Neuronal stem cell (in vitro differentiated cells): ENCODE measurements around the gene FAM90A1. TPM values are rescaled to one million over a fixed set of nuclear protein-coding genes. Genes with fewer than 3 reads are reported as not detected.
"Not testable (repeated sequence)": the region's sequence is repeated elsewhere in the genome, so short reads cannot be mapped to it uniquely, and the experiment has no call there.

Source experiments
- DNase-seq: peaks from one replicate; pipeline ENCODE4 v3.0.0-alpha.2; 2013; ENCODE audit warnings: low spot score
- H2AFZ ChIP-seq: one replicate; pipeline ENCODE4 v1.6.1; 2013; ENCODE audit warnings: mild to moderate bottlenecking, low read length, inconsistent platforms
- H2AK5ac ChIP-seq: 2 replicates; pipeline ENCODE4 v1.6.1; 2013; ENCODE audit warnings: low read depth, mild to moderate bottlenecking, inconsistent platforms, low read length, moderate library complexity, mixed read lengths
- H2BK120ac ChIP-seq: 2 replicates; pipeline ENCODE4 v1.6.1; 2013; ENCODE audit warnings: low read depth, mild to moderate bottlenecking, inconsistent platforms, low read length, moderate library complexity, mixed read lengths
- H2BK12ac ChIP-seq: one replicate; pipeline ENCODE4 v1.6.1; 2013; ENCODE audit warnings: low read length, inconsistent platforms
- H2BK15ac ChIP-seq: 2 replicates; pipeline ENCODE4 v1.6.1; 2013; ENCODE audit warnings: mild to moderate bottlenecking, low read length, inconsistent platforms, mixed read lengths
- H2BK5ac ChIP-seq: one replicate; pipeline ENCODE4 v1.6.1; 2013; ENCODE audit warnings: inconsistent platforms, mild to moderate bottlenecking, low read length, moderate library complexity
- H3K14ac ChIP-seq: one replicate; pipeline ENCODE4 v1.6.1; 2013; ENCODE audit warnings: low read length, inconsistent platforms
- H3K18ac ChIP-seq: 2 replicates; pipeline ENCODE4 v1.6.1; 2013; ENCODE audit warnings: low read length, inconsistent platforms
- H3K23ac ChIP-seq: 2 replicates; pipeline ENCODE4 v1.6.1; 2013; ENCODE audit warnings: low read depth, mild to moderate bottlenecking, mixed read lengths, low read length, inconsistent platforms; ENCODE audit not compliant: poor library complexity
- H3K27ac ChIP-seq: replicated peaks from 3 replicates; pipeline ENCODE4 v1.5.1; 2013; ENCODE audit warnings: low read length, inconsistent platforms
- H3K27me3 ChIP-seq, 3 experiments: 2 replicates each; pipeline ENCODE4 v1.6.1; 2013; ENCODE audit warnings: low read length in 3 of 3, mild to moderate bottlenecking in 2 of 3, inconsistent platforms in 1 of 3, low read depth in 1 of 3, mixed read lengths in 1 of 3, moderate library complexity in 1 of 3; ENCODE audit not compliant: control insufficient read depth in 3 of 3, insufficient read depth in 3 of 3
- H3K36me3 ChIP-seq, 2 donors: replicated peaks in 1 of 2; 2 replicates each; pipeline ENCODE4 v1.6.1; 2013; ENCODE audit warnings: low read length in 2 of 2; ENCODE audit not compliant: control insufficient read depth in 2 of 2, insufficient read depth in 2 of 2
- H3K4ac ChIP-seq: 2 replicates; pipeline ENCODE4 v1.6.1; 2013; ENCODE audit warnings: inconsistent platforms, mild to moderate bottlenecking, low read length, moderate library complexity
- H3K4me1 ChIP-seq, 2 donors: 1 replicate in 1 of 2; 2 replicates in 1 of 2; pipeline ENCODE4 v1.6.1; 2013; ENCODE audit warnings: low read length in 2 of 2, low read depth in 1 of 2; ENCODE audit not compliant: control insufficient read depth in 2 of 2, insufficient read depth in 1 of 2
- H3K4me2 ChIP-seq: one replicate; pipeline ENCODE4 v1.6.1; 2013; ENCODE audit warnings: mild to moderate bottlenecking, low read length, inconsistent platforms; ENCODE audit not compliant: insufficient read depth, poor library complexity, severe bottlenecking
- H3K4me3 ChIP-seq, 2 donors: 2 replicates each; pipeline ENCODE4 v1.5.1; 2013; ENCODE audit warnings: low read length in 2 of 2, mild to moderate bottlenecking in 2 of 2, inconsistent platforms in 1 of 2, moderate library complexity in 1 of 2
- H3K79me1 ChIP-seq: one replicate; pipeline ENCODE4 v1.6.1; 2013; ENCODE audit warnings: low read depth, mild to moderate bottlenecking, inconsistent platforms, low read length, moderate library complexity
- H3K9ac ChIP-seq: one replicate; pipeline ENCODE4 v1.6.1; 2013; ENCODE audit warnings: mild to moderate bottlenecking, low read depth, low read length, inconsistent platforms; ENCODE audit not compliant: poor library complexity
- H3K9me3 ChIP-seq, 2 donors: replicated peaks in 1 of 2; 2 replicates each; pipeline versions ENCODE3 to v1.6.1; 2013; ENCODE audit warnings: low read length in 2 of 2, mild to moderate bottlenecking in 2 of 2, inconsistent platforms in 1 of 2, low read depth in 1 of 2, mixed read lengths in 1 of 2, moderate library complexity in 1 of 2; ENCODE audit not compliant: control insufficient read depth in 2 of 2, insufficient read depth in 1 of 2
- H4K8ac ChIP-seq: one replicate; pipeline ENCODE4 v1.6.1; 2013; ENCODE audit warnings: low read depth, mild to moderate bottlenecking, inconsistent platforms, low read length, moderate library complexity
- H4K91ac ChIP-seq: one replicate; pipeline ENCODE4 v1.6.1; 2013; ENCODE audit warnings: low read length, low read depth, mild to moderate bottlenecking, inconsistent platforms; ENCODE audit not compliant: poor library complexity
- WGBS, 2 donors: extraction: QIAGEN DNeasy Blood & Tissue Kit; methylation state at CpG; one replicate each; pipeline ENCODE4 v1.1.7; 2013; ENCODE audit warnings: missing lambda C conversion rate in 2 of 2, mixed read lengths in 1 of 2; ENCODE audit not compliant: insufficient read length in 2 of 2, insufficient replicate concordance in 1 of 2; ENCODE audit errors: extremely low coverage in 2 of 2; 5-methylcytosine and 5-hydroxymethylcytosine counted together
- polyA plus RNA-seq, 2 experiments: library from polyadenylated mRNA; stranded (reverse); fragments of 200-250 nt; gene quantifications; one replicate each; pipeline ENCODE4 v1.2.3, GENCODE V29; 2013

Gene FAM90A1, protein sequence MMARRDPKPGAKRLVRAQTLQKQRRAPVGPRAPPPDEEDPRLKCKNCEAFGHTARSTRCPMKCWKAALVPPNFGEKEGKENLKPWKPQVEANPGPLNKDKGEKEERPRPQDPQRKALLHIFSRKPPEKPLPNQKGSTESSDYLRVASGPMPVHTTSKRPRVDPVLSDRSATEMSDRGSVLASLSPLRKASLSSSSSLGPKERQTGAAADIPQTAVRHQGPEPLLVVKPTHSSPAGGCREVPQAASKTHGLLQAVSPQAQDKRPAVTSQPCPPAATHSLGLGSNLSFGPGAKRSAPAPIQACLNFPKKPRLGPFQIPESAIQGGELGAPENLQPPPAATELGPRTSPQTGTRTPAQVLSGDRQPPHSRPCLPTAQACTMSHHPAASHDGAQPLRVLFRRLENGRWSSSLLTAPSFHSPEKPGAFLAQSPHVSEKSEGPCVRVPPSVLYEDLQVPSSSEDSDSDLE
- polyA plus RNA-seq (2013, experiment 1 of 2): 0.29 TPM
- 0.30 TPM for polyA plus RNA-seq (2013, experiment 2 of 2)

DNA sequence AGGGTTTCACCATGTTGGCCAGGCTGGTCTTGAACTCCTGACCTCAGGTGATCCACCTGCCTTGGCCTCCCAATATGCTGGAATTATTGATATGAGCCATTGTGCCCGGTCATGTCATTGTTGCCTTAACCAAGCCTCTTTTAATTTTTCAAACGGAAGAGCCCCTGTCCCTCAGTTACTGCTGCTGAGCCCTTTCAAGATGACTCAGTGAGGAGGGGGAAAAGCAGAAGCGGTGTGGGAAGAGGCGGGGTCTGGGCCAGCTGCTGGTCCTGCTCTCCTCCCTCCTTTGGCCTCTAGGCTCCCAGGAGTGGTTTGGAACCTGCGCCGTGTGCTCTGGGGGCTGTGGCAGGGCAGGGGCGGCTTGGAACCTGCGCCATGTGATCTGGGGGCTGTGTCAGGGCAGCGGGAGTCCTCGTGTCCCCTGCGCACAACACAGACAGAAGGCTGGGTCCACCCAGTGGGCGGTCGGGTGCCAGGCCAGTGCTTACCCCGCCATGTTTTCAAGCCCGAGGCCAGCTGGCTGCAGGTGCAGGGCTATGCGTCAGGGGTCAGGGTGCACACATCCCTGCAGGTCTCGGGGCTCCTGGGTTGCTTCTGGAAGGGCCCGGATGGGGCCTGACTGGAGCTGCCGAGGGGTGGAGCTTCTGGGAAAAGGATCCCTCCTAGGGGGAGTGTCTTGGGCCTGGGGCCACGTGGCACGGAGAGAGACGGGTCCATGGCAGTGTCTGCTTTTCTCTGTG lies at the start of gene FAM90A1:
FAM90A1 (minus strand) TSS at position 627 of the 740 bp plus-strand sequence. CDS start 2,786 bp downstream, outside the sequence.
- not testable (repeated sequence) for H3K36me3 ChIP-seq, H3K23ac ChIP-seq, DNase-seq, H3K4me3 ChIP-seq, H3K27ac ChIP-seq, H2AK5ac ChIP-seq, H3K18ac ChIP-seq, H3K4me2 ChIP-seq, H3K4ac ChIP-seq, H3K9ac ChIP-seq, H3K79me1 ChIP-seq, H3K4me1 ChIP-seq, H2BK5ac ChIP-seq, H2BK120ac ChIP-seq, H3K14ac ChIP-seq, H3K27me3 ChIP-seq, H4K8ac ChIP-seq, H2BK12ac ChIP-seq, H3K9me3 ChIP-seq, H2AFZ ChIP-seq, H4K91ac ChIP-seq, H2BK15ac ChIP-seq
- WGBS, 2 donors: no CpG with 5 or more reads among the region's 22 CpGs

DNA sequence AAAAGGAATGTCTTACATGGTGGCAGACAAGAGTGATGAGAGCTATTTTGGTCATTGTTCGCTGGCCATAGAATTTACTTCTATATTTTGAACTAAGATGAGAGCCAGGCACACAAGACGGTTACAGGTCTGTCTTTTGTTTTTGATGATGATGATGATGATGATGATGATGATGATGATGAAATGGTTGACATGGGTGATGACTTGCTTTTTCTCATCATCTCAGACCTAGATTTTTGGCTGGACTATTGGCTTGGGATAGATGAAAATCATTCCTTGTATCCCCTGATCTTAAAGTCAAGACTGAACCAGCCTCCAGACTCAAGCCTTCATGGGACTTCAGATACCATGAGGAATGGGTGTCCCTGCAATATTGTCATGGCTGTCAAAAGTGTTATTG lies 49.0 kb upstream of the FAM90A1 start:
- DNase-seq, H3K9me3 ChIP-seq, H4K91ac ChIP-seq, H3K18ac ChIP-seq, H3K36me3 ChIP-seq, H2BK5ac ChIP-seq, H4K8ac ChIP-seq, H3K9ac ChIP-seq, H3K27me3 ChIP-seq, H3K4me1 ChIP-seq, H2BK12ac ChIP-seq, H3K79me1 ChIP-seq, H3K4me3 ChIP-seq, H2BK120ac ChIP-seq, H2AK5ac ChIP-seq, H2AFZ ChIP-seq, H3K27ac ChIP-seq, H3K23ac ChIP-seq, H3K4me2 ChIP-seq, H2BK15ac ChIP-seq, H3K14ac ChIP-seq, H3K4ac ChIP-seq: not testable (repeated sequence)
- no CpG with 5 or more reads among the region's 2 CpGs for WGBS, 2 donors

DNA sequence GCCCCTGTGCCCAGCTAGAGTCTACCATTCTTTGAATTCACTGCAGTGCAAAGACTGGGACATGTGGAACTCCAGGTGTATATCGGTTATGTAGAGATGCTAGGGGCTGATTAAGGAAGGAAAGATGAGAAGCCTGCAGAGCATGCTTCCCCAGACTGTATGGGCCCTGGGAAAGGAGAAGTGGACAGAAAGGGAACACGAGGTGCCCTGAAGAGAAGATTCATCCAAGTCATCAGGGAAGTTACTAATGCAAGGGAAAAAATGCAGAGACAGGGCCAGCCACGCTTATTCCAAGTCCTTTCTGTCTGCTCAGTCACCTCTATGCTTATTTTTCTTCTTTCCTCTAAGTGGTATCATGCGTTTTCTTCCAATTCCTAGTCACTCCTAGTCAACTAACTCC lies 39.3 kb upstream of the FAM90A1 start:
- not testable (repeated sequence) for H3K79me1 ChIP-seq, H3K4me2 ChIP-seq, H3K23ac ChIP-seq, H2AFZ ChIP-seq, H3K27me3 ChIP-seq, H3K14ac ChIP-seq, H3K27ac ChIP-seq, H3K4me1 ChIP-seq, H3K18ac ChIP-seq, H3K4ac ChIP-seq, H2BK15ac ChIP-seq, H3K36me3 ChIP-seq, H4K8ac ChIP-seq, H4K91ac ChIP-seq, H2BK12ac ChIP-seq, H3K9me3 ChIP-seq, H2AK5ac ChIP-seq, H3K9ac ChIP-seq, H3K4me3 ChIP-seq, H2BK5ac ChIP-seq, H2BK120ac ChIP-seq, DNase-seq
- no CpG with 5 or more reads among the region's 4 CpGs for WGBS, 2 donors

DNA sequence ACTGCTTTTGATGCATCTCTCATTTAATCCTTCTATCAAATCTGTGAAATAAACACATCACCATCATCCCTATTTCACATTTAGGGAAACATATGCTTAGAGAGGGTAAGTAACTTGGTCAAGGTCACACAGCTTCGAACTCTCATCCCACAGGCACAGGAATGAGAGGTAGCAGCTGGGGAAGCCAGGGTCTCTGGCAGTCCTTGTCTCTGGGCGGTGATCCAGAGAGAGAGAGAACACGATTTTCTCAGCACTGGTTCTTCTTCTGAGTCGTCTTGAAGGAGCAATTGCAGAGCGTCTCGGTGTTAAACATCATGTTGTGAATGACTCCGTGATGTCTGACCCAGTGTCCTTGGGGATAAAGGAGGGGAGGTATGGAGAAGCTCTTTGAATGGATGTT lies 36.8 kb upstream of the FAM90A1 start:
- not testable (repeated sequence) for H3K27ac ChIP-seq, DNase-seq, H4K8ac ChIP-seq, H3K23ac ChIP-seq, H3K27me3 ChIP-seq, H2BK15ac ChIP-seq, H3K4me2 ChIP-seq, H2AK5ac ChIP-seq, H3K4ac ChIP-seq, H2BK12ac ChIP-seq, H3K4me3 ChIP-seq, H3K9me3 ChIP-seq, H3K36me3 ChIP-seq, H2BK5ac ChIP-seq, H2AFZ ChIP-seq, H3K18ac ChIP-seq, H3K79me1 ChIP-seq, H3K4me1 ChIP-seq, H3K14ac ChIP-seq, H2BK120ac ChIP-seq, H4K91ac ChIP-seq, H3K9ac ChIP-seq
- WGBS, 2 donors: no CpG with 5 or more reads among the region's 7 CpGs
